SK-N-DZ (cell line): ENCODE results near the gene EFCAB13.

ENCODE experiments used
- DNase-seq: peaks from one replicate; pipeline ENCODE4 v3.0.0-alpha.2; 2015; ENCODE audit warnings: low spot score

Gene EFCAB13

DNA sequence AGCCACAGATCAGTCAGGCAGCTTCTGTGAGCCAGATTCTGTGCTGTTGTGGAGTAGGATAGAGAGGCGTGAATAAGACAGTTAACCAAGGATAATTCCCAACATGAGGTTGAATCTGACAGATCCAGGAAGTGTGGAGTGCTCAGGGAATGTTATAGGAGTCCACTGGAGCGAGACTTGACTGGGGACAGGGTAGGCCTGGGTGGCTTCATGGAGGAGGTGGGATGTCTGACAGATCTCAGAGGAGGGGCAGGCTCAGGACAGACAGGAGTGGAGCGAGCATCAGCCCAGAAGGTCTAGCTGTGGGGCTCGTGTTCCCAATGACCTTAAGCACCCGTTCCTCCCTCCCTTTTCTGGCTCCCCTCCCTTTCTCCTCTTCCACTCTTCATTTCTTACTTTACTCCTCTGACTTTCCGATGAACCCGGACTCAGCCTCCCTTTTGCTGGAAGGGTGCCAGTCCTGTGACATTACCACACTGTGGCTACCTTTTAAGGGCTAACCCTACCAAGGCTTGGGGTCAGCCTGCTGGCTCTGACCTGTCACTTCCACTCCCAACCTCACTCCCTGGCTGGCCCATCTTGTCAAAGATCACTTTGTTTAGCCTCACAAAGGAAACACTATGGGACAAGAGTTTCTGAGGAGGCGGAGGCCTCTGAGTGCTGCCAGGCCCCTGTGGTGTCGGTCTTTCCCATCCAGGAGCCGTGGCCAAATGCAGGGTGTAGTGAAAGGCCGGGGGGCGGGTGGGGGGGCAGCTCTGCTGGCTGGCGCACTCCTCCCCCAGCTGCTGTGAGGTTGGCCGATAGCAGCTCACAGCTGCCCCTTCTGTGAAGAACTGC lies 28.5 kb upstream of the EFCAB13 start:
- DNase-seq, result no peak

DNA sequence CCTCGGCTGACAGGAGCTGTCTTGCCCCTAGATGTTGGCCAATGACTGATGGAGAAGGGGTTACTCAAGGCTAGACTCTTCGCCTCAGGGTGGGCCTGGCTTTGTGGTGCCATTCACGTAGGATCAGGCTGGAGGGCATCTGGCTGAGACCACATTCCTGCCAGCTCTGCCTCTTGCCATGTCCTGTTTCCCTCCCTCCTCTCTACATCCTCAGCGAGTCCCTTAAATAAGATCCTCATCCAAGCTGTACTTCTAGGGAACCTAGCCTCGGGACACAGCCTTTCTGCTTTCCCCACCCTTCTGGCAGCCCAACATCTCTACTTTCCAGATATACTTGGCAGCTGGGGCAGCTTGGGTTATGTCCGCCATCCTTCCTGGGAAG lies 27.9 kb upstream of the EFCAB13 start:
- no peak for DNase-seq

DNA sequence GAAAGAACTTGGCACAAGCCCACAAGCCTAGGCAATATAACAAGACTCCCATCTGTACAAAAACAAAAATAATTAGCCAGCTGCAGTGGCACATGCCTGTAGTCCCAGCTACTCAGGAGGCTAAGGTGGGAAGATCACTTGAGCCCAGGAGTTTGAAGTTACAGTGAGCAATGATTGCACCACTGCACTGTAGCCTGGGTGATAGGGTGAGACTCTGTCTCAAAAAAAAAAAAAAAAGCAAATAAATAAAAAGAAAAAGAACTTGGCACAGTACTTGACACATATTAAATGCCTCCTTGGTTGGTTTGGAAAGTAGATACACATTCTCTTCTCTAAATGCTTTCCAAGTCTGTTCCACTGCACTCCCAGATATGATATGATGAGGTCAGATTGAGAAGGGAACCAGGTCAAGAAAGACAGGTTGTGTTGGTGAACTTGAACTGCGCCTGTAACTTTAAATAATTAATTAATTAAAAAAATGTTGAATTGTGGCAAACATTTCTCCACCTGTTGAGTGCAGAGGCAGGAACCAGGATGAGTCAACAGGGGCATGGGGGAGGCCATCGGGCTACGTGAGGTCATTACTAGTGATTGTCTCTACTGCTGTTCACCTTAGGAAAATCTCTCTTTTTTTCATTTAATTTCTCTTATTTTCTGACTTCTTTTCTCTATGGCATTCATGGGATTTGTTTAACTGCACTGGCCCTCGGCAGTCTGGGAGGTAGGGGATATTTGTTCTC lies 25.9 kb upstream of the EFCAB13 start:
- DNase-seq, result no peak

DNA sequence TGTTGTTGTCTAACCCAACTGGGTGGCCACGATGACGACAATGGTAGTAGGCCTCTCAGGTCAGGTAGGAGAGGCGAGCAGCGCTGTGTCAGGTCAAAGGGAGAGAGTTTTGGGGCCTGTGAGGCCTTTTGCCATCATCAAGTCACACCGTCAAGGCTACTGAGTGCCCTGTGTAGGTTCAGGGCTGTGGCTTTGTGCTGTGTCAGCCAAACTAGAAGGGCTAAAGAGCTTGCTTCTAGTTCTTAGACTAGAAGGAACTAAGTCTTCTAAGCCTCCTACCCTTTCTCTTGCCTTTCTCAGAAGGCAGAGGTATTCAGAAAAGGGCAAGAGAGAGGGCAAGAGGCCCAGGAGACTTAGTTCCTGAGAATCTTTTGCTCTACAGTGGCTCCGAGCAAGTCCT lies 25.0 kb upstream of the EFCAB13 start:
- DNase-seq, result no peak

DNA sequence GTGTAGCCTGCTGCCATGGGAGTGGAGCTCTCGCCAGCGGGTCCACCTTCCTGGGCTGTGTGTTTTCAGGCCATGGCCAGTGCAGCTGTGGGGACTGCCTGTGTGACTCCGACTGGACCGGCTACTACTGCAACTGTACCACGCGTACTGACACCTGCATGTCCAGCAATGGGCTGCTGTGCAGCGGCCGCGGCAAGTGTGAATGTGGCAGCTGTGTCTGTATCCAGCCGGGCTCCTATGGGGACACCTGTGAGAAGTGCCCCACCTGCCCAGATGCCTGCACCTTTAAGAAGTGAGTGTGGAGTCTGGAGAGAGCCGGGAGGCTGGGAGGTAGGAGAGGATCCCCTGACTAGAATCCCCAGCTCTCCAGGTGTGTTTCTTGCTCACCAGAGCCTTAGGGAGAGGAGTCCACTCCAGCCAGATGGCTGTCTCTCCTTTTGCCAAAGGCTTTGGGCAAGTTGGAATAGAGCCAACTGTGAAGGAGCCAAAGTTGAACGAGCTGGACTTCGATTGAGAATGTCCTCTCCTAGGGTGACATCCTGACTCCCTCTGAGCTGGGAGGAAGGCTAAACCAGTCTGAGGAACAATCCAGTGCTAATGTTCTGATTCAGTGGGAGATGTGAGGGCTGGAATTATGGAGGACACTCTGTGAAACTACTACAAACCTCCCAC lies 24.4 kb upstream of the EFCAB13 start:
- DNase-seq, result no peak

DNA sequence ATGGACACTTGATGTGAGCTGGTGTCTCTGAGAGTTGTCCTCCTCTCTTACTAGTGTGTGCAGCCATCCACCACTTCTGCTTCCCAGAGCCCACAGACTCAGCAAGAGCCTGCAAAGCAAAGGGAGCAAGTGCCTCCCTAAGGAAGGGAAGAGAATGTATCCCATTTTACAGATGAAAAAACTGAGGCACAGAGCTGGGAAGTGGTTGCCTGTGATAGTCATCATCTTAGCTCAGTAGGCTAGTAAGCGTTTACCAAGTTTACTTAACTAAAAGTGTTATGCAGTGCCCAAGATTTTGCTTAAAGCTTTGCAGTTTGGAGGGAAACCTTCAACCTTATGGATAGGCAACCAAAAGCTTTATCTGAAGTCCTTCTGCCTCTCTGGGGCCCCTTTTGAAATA lies 23.0 kb upstream of the EFCAB13 start:
- DNase-seq, result no peak

DNA sequence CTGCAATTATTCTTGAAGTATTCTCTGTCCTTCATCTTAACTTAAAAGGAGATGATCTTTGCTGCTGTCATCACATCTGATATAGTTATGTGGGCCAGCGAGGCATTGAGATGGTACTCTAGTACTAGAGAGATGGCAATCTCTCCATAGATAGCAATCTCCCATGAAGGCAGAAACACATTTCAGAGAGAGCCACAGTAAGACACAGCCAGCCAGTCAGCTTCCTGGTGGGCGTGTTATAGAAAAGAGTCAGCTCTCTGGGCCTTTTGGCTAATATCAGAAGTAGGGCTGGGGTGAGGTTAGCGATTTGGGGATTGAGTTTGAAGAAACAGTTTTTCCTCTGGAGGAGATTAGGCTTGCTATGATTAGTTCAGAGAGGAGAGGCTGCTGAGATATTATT lies 22.6 kb upstream of the EFCAB13 start:
- peak; percentile 35 for DNase-seq

DNA sequence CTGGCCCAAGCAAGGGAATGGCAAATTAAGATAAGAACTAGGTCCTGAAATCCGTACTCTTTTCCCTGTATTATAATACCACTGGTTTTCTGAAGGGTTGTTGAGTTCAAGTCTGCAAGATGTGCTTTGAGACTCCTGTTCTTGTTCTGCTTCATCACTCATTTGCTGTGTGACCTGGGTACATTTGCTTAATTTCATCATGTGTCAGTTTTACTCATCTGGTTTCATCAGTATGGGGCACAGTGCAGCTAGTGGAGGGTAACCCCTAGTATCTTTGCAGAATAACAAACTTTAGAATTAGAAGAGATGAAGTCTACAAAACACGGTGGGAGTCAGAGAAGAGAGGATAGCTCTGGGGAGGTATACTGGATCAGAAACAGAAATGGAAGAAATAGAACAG lies 21.9 kb upstream of the EFCAB13 start:
- no peak for DNase-seq

DNA sequence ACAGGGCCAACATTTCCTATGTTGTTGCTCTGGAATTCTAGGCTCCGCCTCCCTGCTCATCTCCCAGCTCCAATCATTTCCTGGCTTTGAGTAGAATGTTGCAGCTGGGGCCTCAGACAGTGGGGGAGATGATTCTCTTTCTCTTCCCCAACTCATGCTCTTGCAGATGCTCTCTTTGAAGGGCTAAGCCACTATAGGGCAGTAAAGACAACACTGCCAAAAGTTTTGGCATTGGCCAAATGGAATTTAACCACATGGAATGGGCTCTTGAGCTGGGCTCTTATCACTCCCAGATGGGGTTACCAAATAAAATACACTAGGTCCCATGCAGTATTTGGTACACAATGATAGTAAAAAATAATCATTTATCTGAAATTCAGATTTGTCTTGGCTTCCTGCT lies 19.6 kb upstream of the EFCAB13 start:
- no peak for DNase-seq

DNA sequence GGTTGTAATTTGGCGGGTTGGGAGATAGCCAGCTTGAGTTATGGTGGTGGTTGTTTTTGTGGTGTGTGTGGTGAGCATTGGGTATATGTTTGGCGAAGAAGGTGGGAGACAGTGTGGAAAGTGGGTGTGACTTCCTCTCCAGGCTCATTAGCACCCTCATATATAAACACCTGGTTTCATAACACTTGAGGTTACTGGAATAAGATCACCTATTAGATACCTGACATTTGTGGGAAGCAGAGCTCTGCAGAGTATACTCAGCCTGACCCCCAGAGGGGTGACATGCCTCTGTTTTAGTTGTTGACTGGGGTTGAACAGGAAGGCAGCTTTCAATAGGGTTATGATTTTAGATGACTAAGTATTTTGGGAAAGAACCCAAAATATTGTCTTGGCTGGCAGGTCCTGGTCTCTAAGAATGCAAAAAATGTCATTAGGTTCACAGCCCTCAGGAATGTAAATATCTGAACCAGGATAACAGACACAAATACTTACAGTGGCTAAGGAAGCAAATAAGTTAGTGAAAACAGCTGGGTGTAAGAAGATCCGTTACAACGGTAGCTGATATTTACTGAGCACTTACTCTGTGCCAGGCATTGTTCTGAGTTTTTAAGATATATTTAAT lies 18.3 kb upstream of the EFCAB13 start:
- no peak for DNase-seq

DNA sequence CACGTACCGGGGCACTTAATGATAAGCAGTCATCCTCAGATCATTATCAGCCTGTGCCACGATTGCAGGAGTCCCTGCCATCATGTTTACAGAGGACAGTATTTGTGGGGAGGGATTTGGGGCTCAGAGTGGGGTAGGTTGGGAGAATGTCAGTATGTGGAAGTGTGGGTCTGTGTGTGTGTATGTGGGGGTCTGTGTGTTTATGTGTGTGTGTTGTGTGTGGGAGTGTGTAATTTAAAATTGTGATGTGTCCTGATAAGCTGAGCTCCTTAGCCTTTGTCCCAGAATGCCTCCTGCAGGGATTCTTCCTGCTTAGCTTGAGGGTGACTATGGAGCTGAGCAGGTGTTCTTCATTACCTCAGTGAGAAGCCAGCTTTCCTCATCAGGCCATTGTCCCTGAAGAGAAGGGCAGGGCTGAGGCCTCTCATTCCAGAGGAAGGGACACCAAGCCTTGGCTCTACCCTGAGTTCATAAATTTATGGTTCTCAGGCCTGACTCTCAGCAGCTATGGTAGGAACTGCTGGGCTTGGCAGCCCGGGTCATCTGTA lies 13.5 kb upstream of the EFCAB13 start:
- no peak for DNase-seq

DNA sequence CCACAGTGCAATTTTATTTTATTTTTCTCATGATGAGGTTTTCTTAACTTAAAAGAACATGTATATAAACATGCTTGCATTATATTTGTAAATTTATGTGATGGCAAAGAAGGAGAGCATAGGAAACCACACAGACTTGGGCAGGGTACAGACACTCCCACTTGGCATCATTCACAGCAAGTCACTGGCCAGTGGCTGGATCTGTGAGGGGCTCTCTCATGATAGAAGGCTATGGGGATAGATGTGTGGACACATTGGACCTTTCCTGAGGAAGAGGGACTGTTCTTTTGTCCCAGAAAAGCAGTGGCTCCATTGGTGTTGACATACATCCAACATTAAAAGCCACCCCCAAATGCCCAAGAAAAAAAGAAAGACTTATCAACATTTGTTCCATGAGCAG lies 12.3 kb upstream of the EFCAB13 start:
- DNase-seq, result no peak

DNA sequence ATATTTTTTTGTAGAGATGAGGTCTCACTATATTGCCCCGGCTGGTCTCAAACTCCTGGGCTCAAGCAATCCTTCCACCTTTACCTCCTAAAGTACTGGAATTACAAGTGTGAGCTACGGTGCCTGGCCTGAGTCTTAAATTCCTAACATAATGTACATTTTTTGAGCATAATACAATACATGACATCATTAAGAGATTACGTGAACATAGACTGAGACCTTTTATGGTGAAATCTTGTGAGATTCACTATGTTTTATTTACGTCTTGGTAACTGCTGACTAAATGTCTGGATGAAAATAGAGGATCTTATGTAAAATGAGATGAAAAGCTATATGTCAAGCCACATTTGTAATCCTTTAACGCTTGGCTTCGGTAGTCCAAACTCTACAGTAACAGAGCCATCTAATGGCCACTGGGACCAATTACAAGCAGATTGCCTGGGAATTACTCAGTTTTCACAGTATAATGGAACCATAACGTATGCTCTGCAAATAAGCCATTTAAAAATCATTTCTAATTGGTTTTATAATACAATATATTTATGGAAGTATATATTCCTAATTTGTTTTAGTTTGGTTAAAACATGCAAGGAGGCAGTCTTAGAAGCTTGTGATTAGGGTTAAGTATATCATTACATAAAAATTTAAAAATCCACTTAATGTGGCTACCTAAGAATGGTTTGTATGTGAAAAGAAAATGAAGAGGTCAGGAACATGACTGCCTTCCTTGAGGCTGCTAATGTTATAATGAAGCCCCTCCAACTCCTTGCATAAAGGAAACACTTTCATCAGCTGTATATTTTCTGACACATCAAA lies 8.1 kb upstream of the EFCAB13 start:
- peak; percentile 67 for DNase-seq

DNA sequence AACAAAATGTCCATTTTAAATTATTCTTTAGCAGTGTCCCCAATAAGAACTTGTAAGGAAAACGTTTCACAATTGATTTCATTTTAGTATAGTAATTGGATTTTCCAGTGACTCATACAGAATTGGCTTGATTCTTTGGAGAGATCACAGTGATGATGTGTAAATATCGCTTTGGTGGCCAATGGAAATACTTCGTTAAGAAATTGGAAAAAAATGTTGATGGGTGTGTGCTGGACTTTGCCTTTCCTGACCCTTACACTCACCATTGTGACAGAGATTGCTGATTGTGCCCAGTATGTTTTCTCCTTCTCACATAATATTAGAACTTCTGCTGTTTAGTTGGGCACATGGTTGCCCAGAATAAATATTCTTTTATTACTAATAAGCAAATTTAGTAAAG lies 7.4 kb upstream of the EFCAB13 start:
- DNase-seq, result no peak

DNA sequence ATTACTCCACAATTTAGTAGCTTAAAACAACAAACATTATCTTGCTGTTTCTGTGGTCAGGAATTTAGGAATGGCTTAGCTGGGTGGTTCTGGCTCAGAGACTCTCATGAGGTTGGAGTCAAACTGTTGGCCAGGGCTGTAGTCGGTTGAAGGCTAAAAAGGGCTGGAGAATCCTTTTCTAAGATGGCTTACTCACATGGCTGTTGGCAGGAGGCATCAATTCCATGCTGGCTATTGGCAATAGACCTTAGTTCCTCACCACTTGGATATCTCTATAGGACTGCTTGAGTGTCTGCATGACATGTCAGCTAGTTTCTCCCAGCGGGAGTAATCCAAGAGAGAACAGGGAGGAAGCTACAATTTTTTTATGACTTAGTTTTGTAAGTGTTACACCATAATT lies 6.6 kb upstream of the EFCAB13 start:
- DNase-seq, result no peak

DNA sequence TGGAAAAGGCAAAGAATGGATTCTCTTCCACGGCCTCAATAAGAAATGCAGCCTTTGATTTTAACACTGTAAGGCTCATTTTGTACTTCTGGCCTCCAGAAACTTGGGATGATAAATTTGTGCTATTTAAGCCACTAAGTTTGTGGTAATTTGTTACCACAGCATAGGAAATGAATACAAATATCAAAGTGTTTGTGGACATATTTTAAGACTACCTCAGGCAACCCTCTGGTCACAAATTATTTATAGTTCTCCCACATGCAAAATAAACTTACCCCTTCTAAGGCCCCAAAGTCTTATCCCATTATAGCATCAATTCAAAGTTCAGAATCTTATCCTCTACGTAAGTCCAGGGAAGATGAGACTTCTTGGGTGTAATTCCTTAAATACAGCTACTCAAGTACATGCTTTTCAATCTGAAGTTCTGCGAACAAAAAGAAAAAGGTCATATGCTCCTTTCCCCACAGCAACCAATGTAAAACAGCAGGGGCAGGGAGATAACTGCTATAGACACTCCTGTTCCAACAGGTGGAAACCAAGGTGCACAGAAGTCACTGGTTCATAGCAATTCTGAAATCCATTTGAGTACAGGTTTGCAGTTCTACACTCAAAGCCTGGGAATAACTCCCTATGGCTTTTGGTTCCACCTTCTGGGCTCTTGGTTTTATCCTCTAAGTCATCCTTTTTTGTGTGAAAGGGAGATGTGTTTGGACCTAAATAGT lies 5.4 kb upstream of the EFCAB13 start:
- DNase-seq, result no peak

DNA sequence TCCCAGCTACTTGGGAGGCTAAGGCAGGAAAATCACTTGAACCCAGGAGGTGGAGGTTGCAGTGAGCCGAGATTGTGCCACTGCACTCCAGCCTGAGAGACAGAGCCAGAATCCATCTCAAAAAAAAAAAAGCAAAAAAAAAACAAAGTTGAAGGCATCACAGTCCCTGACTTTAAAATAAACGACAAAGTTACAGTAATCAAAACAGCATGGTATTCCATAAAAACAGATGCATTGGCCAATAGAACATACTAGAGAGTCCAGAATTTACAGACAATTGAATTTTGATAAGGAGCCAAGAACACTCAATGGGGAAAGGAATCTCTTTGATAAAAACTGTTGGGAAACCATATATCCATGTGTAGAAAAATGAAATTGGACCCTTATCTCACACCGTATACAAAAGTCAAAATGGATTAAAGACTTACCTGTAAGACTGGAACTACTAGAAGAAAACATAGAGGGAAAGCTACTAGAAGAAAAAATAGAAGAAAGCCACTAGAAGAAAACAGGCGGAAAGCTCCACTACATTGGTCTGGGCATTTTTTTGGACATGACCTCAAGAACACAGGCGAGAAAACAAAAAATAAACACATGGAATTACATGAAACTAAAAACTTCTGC lies 2.8 kb upstream of the EFCAB13 start:
- DNase-seq, result no peak

DNA sequence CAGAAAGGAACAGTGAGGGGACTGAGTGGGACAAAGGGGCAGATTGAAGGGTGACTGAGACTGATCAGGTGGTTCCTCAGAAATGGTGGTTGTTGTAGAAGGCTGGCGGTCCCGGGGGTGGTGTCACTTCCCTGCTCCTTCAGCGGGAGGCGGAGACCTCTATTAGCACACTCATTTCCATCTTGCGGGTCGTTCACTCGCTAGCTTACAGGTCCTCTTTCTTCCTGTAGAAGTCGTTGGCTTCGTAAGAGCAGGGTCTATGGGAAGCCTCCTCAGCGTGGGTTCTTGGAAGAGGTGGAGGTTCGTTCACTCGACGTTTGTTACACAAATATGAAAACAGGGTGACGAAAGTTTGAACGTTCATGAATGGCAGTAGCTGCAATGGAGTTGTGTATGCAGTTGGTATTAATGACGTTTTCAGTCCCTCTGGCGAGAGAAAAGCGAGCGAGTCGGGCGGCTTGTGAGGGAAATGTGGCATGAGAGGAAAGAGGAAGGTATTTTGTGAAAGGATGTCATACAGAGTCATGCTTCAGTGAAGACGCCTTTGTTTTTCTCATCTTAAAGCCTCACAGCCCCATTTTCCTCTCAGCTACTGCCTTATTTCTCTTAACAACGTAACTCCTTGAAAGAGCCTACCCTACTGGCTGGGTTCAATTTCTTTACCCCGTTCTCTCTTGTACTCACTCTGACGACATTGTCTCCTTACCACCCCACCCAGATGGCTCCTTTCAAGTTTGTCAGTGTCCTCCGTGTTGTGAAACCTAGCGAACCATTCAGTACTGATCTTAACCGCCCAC lies 667 bp downstream of the EFCAB13 start:
- DNase-seq, result peak; percentile 51

DNA sequence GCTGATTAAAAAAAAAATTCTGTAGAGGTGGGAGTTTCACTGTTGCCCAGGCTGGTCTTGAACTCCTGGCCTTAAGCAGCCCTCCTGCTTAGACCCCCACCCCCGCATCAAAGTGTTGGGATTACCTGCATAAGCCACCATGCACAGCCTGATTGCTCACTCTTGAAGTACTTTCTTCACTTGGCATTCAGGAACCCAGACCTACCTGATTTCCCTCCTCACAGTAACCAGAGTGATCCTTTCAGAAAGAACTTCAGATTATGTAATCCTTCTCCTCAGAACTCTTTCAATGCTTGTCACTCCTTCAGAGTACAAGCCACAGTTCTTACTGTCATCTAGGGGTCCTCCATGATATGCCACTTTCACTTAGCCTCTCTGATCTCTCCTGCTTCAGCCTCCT lies 1.4 kb downstream of the EFCAB13 start:
- DNase-seq, result no peak
